ENCODE measurements around the gene RIPK1.

- TF ChIP-seq CTCF (IDR thresholded peaks at IDR 0.05) (no peak), POLR2AphosphoS5 (IDR thresholded peaks at IDR 0.05) (no peak), EP300 (IDR thresholded peaks at IDR 0.05) (no peak), POLR2A (IDR thresholded peaks at IDR 0.05) (no peak)
Measured at GRCh38 chr6:3163248-3163594, 94.9 kb downstream of the RIPK1 start.
